SK-N-SH treated with all-trans-retinoic acid at 6 μM for 48 hours (cell line): Measurements from ENCODE around the gene SLC2A1.

Source experiments
- ATAC-seq: fragments of 200-7000 bp; cut with Tn5 transposase; 3 replicates; pipeline ENCODE4 v1.9.1; 2020; ENCODE audit warnings: mild to moderate bottlenecking, moderate library complexity
- ARNTL ChIP-seq: fragments of 450-650 bp; formaldehyde crosslinking; IDR thresholded peaks from 2 replicates; pipeline ENCODE4 v1.5.0; 2020; ENCODE audit warnings: low read depth, mild to moderate bottlenecking, moderate library complexity, borderline replicate concordance
- BACH2 ChIP-seq: fragments of 250-450 bp; sonication (Bioruptor Pico); IDR thresholded peaks from 2 replicates; pipeline ENCODE4 v1.9.0; 2021; ENCODE audit warnings: mild to moderate bottlenecking, borderline replicate concordance
- CSDC2 ChIP-seq: fragments of 250-450 bp; sonication (Bioruptor Pico); IDR thresholded peaks from 2 replicates; pipeline ENCODE4 v1.5.0; 2020; ENCODE audit warnings: mild to moderate bottlenecking, moderate library complexity
- GLIS3 ChIP-seq: fragments of 250-450 bp; sonication (Bioruptor Pico); IDR thresholded peaks from 2 replicates; pipeline ENCODE4 v1.5.0; 2020; ENCODE audit warnings: mild to moderate bottlenecking, moderate library complexity
- ISL1 ChIP-seq: fragments of 250-450 bp; sonication (Bioruptor Pico); IDR thresholded peaks from 2 replicates; pipeline ENCODE4 v2.1.2; 2022; ENCODE audit warnings: mild to moderate bottlenecking, moderate library complexity
- OSR1 ChIP-seq: fragments of 250-450 bp; sonication (Bioruptor Pico); IDR thresholded peaks from 2 replicates; pipeline ENCODE4 v1.8.0; 2022; ENCODE audit warnings: moderate library complexity, mild to moderate bottlenecking, inconsistent platforms
- PPARA ChIP-seq: fragments of 250-450 bp; sonication (Bioruptor Pico); IDR thresholded peaks from 2 replicates; pipeline ENCODE4 v1.5.0; 2020; ENCODE audit warnings: mild to moderate bottlenecking, borderline replicate concordance
- RARB ChIP-seq: fragments of 250-450 bp; sonication (Bioruptor Pico); IDR thresholded peaks from 2 replicates; pipeline ENCODE4 v1.8.0; 2021; ENCODE audit warnings: mild to moderate bottlenecking, moderate library complexity
- SNAI2 ChIP-seq: fragments of 250-450 bp; sonication (Bioruptor Pico); IDR thresholded peaks from 2 replicates; pipeline ENCODE4 v1.5.0; 2020; ENCODE audit warnings: mild to moderate bottlenecking, moderate library complexity
- TCF4 ChIP-seq: fragments of 250-450 bp; sonication (Bioruptor Pico); IDR thresholded peaks from 2 replicates; pipeline ENCODE4 v1.8.0; 2021; ENCODE audit warnings: mild to moderate bottlenecking, moderate library complexity, borderline replicate concordance
- TOX ChIP-seq: fragments of 250-450 bp; sonication (Bioruptor Pico); IDR thresholded peaks from 2 replicates; pipeline ENCODE4 v1.8.0; 2021; ENCODE audit warnings: mild to moderate bottlenecking, moderate library complexity, borderline replicate concordance
- ZC3H10 ChIP-seq: fragments of 250-450 bp; sonication (Bioruptor Pico); IDR thresholded peaks from 2 replicates; pipeline ENCODE4 v1.5.1; 2021; ENCODE audit warnings: mild to moderate bottlenecking, moderate library complexity
- ZFP3 ChIP-seq: fragments of 250-450 bp; sonication (Bioruptor Pico); IDR thresholded peaks from 2 replicates; pipeline ENCODE4 v1.5.0; 2020; ENCODE audit warnings: mild to moderate bottlenecking, moderate library complexity
- ZFP30 ChIP-seq: fragments of 450-650 bp; formaldehyde crosslinking; IDR thresholded peaks from 2 replicates; pipeline ENCODE4 v1.5.0; 2022; ENCODE audit warnings: mild to moderate bottlenecking, moderate library complexity
- ZNF565 ChIP-seq: fragments of 450-650 bp; formaldehyde crosslinking; conservative IDR thresholded peaks from 2 replicates; pipeline ENCODE4 v1.5.0; 2020; ENCODE audit warnings: low read depth, mild to moderate bottlenecking, moderate library complexity
- ZNF70 ChIP-seq: fragments of 450-650 bp; formaldehyde crosslinking; IDR thresholded peaks from 2 replicates; pipeline ENCODE4 v1.5.0; 2020; ENCODE audit warnings: mild to moderate bottlenecking, moderate library complexity
- ZNF8 ChIP-seq: fragments of 450-650 bp; formaldehyde crosslinking; IDR thresholded peaks from 2 replicates; pipeline ENCODE4 v1.5.0; 2020; ENCODE audit warnings: mild to moderate bottlenecking, moderate library complexity
- TF ChIP-seq, protein P1 (sequence below): fragments of 250-450 bp; sonication (Bioruptor Pico); IDR thresholded peaks from 2 replicates; pipeline ENCODE4 v1.8.0; 2021; ENCODE audit warnings: low read depth, mild to moderate bottlenecking, moderate library complexity, borderline replicate concordance
- TF ChIP-seq, protein P2 (sequence below): fragments of 250-450 bp; sonication (Bioruptor Pico); IDR thresholded peaks from 2 replicates; pipeline ENCODE4 v1.8.0; 2020; ENCODE audit warnings: mild to moderate bottlenecking, moderate library complexity, borderline replicate concordance
- TF ChIP-seq, protein P3 (sequence below): fragments of 250-450 bp; sonication (Bioruptor Pico); IDR thresholded peaks from 2 replicates; pipeline ENCODE4 v1.5.1; 2021; ENCODE audit warnings: mild to moderate bottlenecking, moderate library complexity
- TF ChIP-seq, protein P4 (sequence below): fragments of 250-450 bp; sonication (Bioruptor Pico); IDR thresholded peaks from 2 replicates; pipeline ENCODE4 v1.5.0; 2020; ENCODE audit warnings: mild to moderate bottlenecking, moderate library complexity
- TF ChIP-seq, protein P5 (sequence below): fragments of 250-450 bp; sonication (Bioruptor Pico); IDR thresholded peaks from 2 replicates; pipeline ENCODE4 v1.5.1; 2020; ENCODE audit warnings: low read depth, mild to moderate bottlenecking, moderate library complexity

The SLC2A1 gene

DNA sequence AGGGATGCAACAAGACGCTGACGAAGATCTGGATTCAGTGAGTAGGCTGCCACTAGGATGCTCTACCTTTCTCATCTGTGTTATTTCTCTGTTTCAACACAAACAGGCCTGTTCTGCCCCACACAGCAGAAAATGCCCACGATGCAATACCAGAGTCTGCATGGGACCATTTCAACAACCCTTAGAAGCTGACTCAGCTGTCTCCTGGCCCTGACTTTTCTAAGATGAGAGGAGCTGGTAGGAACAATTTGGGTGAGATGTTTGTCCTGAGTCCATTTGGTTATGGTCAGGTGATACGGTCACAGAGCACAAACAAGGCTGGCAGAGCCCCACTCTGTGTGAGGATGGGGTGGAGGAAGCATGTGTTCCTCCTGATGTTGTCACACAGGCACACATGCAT is 11.5 kb upstream of the SLC2A1 start:
- ATAC-seq = no peak
- TF ChIP-seq ZFP30 (CRISPR knock-in tag) = no peak
- TF ChIP-seq, protein P1, sequence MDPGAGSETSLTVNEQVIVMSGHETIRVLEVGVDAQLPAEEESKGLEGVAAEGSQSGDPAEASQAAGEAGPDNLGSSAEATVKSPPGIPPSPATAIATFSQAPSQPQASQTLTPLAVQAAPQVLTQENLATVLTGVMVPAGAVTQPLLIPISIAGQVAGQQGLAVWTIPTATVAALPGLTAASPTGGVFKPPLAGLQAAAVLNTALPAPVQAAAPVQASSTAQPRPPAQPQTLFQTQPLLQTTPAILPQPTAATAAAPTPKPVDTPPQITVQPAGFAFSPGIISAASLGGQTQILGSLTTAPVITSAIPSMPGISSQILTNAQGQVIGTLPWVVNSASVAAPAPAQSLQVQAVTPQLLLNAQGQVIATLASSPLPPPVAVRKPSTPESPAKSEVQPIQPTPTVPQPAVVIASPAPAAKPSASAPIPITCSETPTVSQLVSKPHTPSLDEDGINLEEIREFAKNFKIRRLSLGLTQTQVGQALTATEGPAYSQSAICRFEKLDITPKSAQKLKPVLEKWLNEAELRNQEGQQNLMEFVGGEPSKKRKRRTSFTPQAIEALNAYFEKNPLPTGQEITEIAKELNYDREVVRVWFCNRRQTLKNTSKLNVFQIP (CRISPR knock-in tag) = no peak
- TF ChIP-seq, all 23 proteins: peak for 0

DNA sequence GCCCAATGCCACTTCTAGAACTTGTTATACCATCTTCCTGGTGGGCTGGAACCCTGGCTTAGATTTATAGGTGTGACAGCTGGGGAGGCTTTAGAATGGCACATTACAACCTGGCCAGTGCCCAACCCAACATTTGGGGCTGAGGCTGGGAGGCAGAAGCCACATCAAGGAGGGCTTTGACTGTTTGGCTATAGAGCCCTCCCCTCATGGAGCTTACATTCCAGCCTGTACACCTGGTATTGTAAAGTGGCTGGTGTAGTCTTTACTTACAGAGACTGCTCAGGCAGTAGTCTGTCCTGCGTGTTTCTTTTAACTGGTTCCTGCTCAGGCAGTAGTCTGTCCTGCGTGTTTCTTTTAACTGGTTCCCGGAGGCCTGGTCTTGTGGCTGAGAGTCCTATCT is 10.0 kb upstream of the SLC2A1 start:
- no peak for ATAC-seq
- no peak for TF ChIP-seq GLIS3
- TF ChIP-seq ZNF70 = no peak
- TF ChIP-seq, protein P2, sequence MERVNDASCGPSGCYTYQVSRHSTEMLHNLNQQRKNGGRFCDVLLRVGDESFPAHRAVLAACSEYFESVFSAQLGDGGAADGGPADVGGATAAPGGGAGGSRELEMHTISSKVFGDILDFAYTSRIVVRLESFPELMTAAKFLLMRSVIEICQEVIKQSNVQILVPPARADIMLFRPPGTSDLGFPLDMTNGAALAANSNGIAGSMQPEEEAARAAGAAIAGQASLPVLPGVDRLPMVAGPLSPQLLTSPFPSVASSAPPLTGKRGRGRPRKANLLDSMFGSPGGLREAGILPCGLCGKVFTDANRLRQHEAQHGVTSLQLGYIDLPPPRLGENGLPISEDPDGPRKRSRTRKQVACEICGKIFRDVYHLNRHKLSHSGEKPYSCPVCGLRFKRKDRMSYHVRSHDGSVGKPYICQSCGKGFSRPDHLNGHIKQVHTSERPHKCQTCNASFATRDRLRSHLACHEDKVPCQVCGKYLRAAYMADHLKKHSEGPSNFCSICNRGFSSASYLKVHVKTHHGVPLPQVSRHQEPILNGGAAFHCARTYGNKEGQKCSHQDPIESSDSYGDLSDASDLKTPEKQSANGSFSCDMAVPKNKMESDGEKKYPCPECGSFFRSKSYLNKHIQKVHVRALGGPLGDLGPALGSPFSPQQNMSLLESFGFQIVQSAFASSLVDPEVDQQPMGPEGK (CRISPR knock-in tag) = no peak
- no peak for TF ChIP-seq ZNF8 (CRISPR knock-in tag)
- TF ChIP-seq ARNTL (CRISPR knock-in tag) = no peak
- no peak for TF ChIP-seq OSR1 (CRISPR knock-in tag)
- TF ChIP-seq PPARA (CRISPR knock-in tag) = no peak
- TF ChIP-seq TOX (CRISPR knock-in tag) = no peak
- no peak for TF ChIP-seq TCF4
- TF ChIP-seq ZNF565 (CRISPR knock-in tag) = no peak
- no peak for TF ChIP-seq ZC3H10
- TF ChIP-seq, protein P3, sequence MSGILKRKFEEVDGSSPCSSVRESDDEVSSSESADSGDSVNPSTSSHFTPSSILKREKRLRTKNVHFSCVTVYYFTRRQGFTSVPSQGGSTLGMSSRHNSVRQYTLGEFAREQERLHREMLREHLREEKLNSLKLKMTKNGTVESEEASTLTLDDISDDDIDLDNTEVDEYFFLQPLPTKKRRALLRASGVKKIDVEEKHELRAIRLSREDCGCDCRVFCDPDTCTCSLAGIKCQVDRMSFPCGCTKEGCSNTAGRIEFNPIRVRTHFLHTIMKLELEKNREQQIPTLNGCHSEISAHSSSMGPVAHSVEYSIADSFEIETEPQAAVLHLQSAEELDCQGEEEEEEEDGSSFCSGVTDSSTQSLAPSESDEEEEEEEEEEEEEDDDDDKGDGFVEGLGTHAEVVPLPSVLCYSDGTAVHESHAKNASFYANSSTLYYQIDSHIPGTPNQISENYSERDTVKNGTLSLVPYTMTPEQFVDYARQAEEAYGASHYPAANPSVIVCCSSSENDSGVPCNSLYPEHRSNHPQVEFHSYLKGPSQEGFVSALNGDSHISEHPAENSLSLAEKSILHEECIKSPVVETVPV = no peak
- TF ChIP-seq CSDC2 = no peak
- no peak for TF ChIP-seq RARB (CRISPR knock-in tag)
- TF ChIP-seq, protein P1 (CRISPR knock-in tag) = no peak
- TF ChIP-seq, protein P4, sequence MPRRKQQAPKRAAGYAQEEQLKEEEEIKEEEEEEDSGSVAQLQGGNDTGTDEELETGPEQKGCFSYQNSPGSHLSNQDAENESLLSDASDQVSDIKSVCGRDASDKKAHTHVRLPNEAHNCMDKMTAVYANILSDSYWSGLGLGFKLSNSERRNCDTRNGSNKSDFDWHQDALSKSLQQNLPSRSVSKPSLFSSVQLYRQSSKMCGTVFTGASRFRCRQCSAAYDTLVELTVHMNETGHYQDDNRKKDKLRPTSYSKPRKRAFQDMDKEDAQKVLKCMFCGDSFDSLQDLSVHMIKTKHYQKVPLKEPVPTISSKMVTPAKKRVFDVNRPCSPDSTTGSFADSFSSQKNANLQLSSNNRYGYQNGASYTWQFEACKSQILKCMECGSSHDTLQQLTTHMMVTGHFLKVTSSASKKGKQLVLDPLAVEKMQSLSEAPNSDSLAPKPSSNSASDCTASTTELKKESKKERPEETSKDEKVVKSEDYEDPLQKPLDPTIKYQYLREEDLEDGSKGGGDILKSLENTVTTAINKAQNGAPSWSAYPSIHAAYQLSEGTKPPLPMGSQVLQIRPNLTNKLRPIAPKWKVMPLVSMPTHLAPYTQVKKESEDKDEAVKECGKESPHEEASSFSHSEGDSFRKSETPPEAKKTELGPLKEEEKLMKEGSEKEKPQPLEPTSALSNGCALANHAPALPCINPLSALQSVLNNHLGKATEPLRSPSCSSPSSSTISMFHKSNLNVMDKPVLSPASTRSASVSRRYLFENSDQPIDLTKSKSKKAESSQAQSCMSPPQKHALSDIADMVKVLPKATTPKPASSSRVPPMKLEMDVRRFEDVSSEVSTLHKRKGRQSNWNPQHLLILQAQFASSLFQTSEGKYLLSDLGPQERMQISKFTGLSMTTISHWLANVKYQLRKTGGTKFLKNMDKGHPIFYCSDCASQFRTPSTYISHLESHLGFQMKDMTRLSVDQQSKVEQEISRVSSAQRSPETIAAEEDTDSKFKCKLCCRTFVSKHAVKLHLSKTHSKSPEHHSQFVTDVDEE = no peak
- TF ChIP-seq, all 23 proteins: peak for 0

DNA sequence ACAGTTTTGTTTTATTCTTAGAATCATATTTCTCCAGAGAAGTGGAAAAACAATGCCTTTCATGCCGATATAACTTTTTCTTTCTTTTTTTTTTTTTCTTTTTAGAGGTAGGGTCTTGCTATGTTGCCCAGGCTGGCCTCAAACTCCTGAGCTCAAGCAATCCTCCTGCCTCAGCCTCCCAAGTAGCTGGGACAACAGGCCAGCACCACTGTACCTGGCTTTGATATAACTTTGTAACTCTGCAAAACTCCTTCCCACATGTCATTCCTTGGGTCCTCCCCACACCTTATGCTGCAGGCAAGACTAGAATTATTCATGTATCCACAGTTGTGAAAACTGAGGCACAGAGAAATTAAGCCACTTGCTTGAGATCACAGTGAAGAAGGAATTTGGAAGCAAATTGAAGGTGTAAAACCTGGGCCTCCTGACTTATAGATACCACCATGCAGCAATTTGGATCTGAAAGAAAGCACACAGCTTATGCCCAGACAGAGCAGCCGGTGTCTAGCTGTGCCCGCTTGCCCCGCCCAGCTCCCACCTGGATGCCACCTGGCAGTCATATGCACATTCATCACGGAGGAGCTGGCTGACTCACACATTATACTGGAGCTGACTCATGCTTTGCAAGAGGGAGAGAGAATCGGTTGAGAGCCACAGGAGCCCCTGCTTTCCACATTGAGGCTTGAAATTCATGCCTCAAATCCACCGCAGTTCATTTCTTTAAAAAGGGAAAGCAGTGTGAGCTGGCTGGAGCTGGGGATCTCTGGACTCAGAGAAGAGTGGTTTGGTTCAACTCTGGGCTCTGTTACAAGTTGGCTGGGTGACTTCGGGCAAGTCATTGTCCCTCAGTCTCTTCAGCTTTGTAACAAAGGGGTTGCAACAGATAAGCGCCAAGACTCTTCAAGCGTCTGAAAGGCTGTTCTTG is 8.3 kb upstream of the SLC2A1 start:
- ATAC-seq = peak; percentile 86
- TF ChIP-seq, protein P1 (CRISPR knock-in tag) = no peak
- TF ChIP-seq ISL1 (CRISPR knock-in tag) (no peak), ZNF565 (CRISPR knock-in tag) (no peak), ZNF8 (CRISPR knock-in tag) (no peak), CSDC2 (no peak), ZC3H10 (no peak), ARNTL (CRISPR knock-in tag) (no peak), ZFP3 (CRISPR knock-in tag) (no peak), TCF4 (no peak), OSR1 (CRISPR knock-in tag) (no peak), SNAI2 (CRISPR knock-in tag) (no peak), GLIS3 (no peak), BACH2 (CRISPR knock-in tag) (no peak)
- TF ChIP-seq, protein P2 (CRISPR knock-in tag) = no peak
- TF ChIP-seq, protein P5, sequence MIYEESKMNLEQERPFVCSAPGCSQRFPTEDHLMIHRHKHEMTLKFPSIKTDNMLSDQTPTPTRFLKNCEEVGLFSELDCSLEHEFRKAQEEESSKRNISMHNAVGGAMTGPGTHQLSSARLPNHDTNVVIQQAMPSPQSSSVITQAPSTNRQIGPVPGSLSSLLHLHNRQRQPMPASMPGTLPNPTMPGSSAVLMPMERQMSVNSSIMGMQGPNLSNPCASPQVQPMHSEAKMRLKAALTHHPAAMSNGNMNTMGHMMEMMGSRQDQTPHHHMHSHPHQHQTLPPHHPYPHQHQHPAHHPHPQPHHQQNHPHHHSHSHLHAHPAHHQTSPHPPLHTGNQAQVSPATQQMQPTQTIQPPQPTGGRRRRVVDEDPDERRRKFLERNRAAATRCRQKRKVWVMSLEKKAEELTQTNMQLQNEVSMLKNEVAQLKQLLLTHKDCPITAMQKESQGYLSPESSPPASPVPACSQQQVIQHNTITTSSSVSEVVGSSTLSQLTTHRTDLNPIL (CRISPR knock-in tag) = no peak
